WTC11 (cell line): ENCODE data around the gene CPT2. TPM values are rescaled to one million over a fixed set of nuclear protein-coding genes. Genes with fewer than 3 reads are reported as not detected.

Source experiments
- ATAC-seq: fragments of 200-7000 bp; cut with Tn5 transposase; 2 replicates; pipeline ENCODE4 v1.10.0; 2021; ENCODE audit warnings: mild to moderate bottlenecking, moderate library complexity
- CTCF ChIA-PET: fragments of 300-600 bp; sonication (Branson Sonifier 250); formaldehyde crosslinking; loops from one replicate; lab custom pipeline; 2021; ENCODE audit warnings: antibody characterized with exemption; lab: Charles Lee
- POLR2A ChIA-PET: fragments of 350-600 bp; sonication (Branson Sonifier 250); formaldehyde crosslinking; loops from one replicate; lab custom pipeline; 2021; ENCODE audit warnings: antibody characterized with exemption; lab: Charles Lee
- DNase-seq: peaks from one replicate; pipeline ENCODE4 v3.0.0; 2021; ENCODE audit warnings: low spot score
- H3K27ac Mint-ChIP-seq: 2 replicates; pipeline ENCODE4 v1.8.0; 2021; ENCODE audit warnings: mixed read lengths
- H3K27me3 Mint-ChIP-seq: 2 replicates; pipeline ENCODE4 v1.8.0; 2021; ENCODE audit warnings: low read depth, mild to moderate bottlenecking, moderate library complexity, mixed read lengths
- H3K36me3 Mint-ChIP-seq: 2 replicates; pipeline ENCODE4 v1.8.0; 2021; ENCODE audit warnings: mixed read lengths
- H3K4me1 Mint-ChIP-seq: 2 replicates; pipeline ENCODE4 v1.8.0; 2022; ENCODE audit warnings: mixed read lengths
- H3K4me3 Mint-ChIP-seq: 2 replicates; pipeline ENCODE4 v1.8.0; 2021; ENCODE audit warnings: mild to moderate bottlenecking, moderate library complexity, mixed read lengths
- H3K9me3 Mint-ChIP-seq: 2 replicates; pipeline ENCODE4 v1.8.0; 2021; ENCODE audit warnings: mixed read lengths
- ARID4B ChIP-seq: sonication (generic); formaldehyde crosslinking; IDR thresholded peaks from 2 replicates; pipeline ENCODE4 v1.8.0; 2023; ENCODE audit warnings: missing genetic modification reagents, mild to moderate bottlenecking, borderline replicate concordance
- CREB1 ChIP-seq: sonication (generic); formaldehyde crosslinking; IDR thresholded peaks from 2 replicates; pipeline ENCODE4 v1.8.0; 2023; ENCODE audit warnings: mild to moderate bottlenecking, missing genetic modification reagents
- CTCF ChIP-seq: fragments of 200-600 bp; IDR thresholded peaks from 2 replicates; pipeline ENCODE4 v1.8.0; 2022; ENCODE audit warnings: antibody characterized with exemption
- E2F4 ChIP-seq: sonication (generic); formaldehyde crosslinking; IDR thresholded peaks from 2 replicates; pipeline ENCODE4 v1.8.1; 2022; ENCODE audit warnings: low read depth, mild to moderate bottlenecking, moderate library complexity, missing genetic modification reagents, borderline replicate concordance
- E2F5 ChIP-seq: sonication (generic); formaldehyde crosslinking; IDR thresholded peaks from 2 replicates; pipeline ENCODE4 v1.8.1; 2022; ENCODE audit warnings: mild to moderate bottlenecking, moderate library complexity, missing genetic modification reagents
- ELF4 ChIP-seq: sonication (generic); formaldehyde crosslinking; IDR thresholded peaks from 2 replicates; pipeline ENCODE4 v1.8.1; 2022; ENCODE audit warnings: low read depth, mild to moderate bottlenecking, moderate library complexity, missing genetic modification reagents
- FOXJ3 ChIP-seq: sonication (generic); formaldehyde crosslinking; IDR thresholded peaks from 2 replicates; pipeline ENCODE4 v1.9.0; 2021; ENCODE audit warnings: missing genetic modification reagents, mild to moderate bottlenecking, borderline replicate concordance
- GABPB1 ChIP-seq: sonication (generic); formaldehyde crosslinking; IDR thresholded peaks from 2 replicates; pipeline ENCODE4 v1.8.1; 2023; ENCODE audit warnings: mild to moderate bottlenecking, missing genetic modification reagents
- KAT7 ChIP-seq: sonication (generic); formaldehyde crosslinking; IDR thresholded peaks from 2 replicates; pipeline ENCODE4 v1.8.1; 2023; ENCODE audit warnings: missing genetic modification reagents, mild to moderate bottlenecking, borderline replicate concordance
- PRRX2 ChIP-seq: fragments of 250-450 bp; sonication (Bioruptor Pico); IDR thresholded peaks from 2 replicates; pipeline ENCODE4 v1.8.0; 2021; ENCODE audit warnings: mild to moderate bottlenecking
- RELA ChIP-seq: sonication (generic); formaldehyde crosslinking; IDR thresholded peaks from 2 replicates; pipeline ENCODE4 v1.8.1; 2022; ENCODE audit warnings: missing genetic modification reagents, mild to moderate bottlenecking, borderline replicate concordance
- SMAD3 ChIP-seq: sonication (generic); formaldehyde crosslinking; IDR thresholded peaks from 2 replicates; pipeline ENCODE4 v1.8.0; 2022; ENCODE audit warnings: missing genetic modification reagents, mild to moderate bottlenecking, borderline replicate concordance
- TEAD4 ChIP-seq: sonication (generic); formaldehyde crosslinking; IDR thresholded peaks from 2 replicates; pipeline ENCODE4 v1.8.0; 2022; ENCODE audit warnings: mild to moderate bottlenecking, missing genetic modification reagents
- ZNF512 ChIP-seq: sonication (generic); formaldehyde crosslinking; IDR thresholded peaks from 2 replicates; pipeline ENCODE4 v1.8.1; 2022; ENCODE audit warnings: missing genetic modification reagents, borderline replicate concordance
- total RNA-seq: library from RNA; stranded (reverse); gene quantifications from 3 replicates; pipeline ENCODE4 v1.2.3, GENCODE V29; 2021
- TF ChIP-seq, protein P1 (sequence below): sonication (generic); formaldehyde crosslinking; IDR thresholded peaks from 2 replicates; pipeline ENCODE4 v1.8.0; 2023; ENCODE audit warnings: missing genetic modification reagents
- TF ChIP-seq, protein P2 (sequence below): sonication (generic); formaldehyde crosslinking; IDR thresholded peaks from 2 replicates; pipeline ENCODE4 v1.8.1; 2023; ENCODE audit warnings: mild to moderate bottlenecking, missing genetic modification reagents

Gene CPT2
- total RNA-seq, 1 experiment from 2014 or later = 33.7 TPM

GRCh38 chr1:53196485-53197290 lies at the start of gene CPT2 (continued):
- TF ChIP-seq, protein P1, sequence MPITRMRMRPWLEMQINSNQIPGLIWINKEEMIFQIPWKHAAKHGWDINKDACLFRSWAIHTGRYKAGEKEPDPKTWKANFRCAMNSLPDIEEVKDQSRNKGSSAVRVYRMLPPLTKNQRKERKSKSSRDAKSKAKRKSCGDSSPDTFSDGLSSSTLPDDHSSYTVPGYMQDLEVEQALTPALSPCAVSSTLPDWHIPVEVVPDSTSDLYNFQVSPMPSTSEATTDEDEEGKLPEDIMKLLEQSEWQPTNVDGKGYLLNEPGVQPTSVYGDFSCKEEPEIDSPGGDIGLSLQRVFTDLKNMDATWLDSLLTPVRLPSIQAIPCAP = peak; percentile 53; the same call in 1 of the 2 replicates
- TF ChIP-seq, protein P2, sequence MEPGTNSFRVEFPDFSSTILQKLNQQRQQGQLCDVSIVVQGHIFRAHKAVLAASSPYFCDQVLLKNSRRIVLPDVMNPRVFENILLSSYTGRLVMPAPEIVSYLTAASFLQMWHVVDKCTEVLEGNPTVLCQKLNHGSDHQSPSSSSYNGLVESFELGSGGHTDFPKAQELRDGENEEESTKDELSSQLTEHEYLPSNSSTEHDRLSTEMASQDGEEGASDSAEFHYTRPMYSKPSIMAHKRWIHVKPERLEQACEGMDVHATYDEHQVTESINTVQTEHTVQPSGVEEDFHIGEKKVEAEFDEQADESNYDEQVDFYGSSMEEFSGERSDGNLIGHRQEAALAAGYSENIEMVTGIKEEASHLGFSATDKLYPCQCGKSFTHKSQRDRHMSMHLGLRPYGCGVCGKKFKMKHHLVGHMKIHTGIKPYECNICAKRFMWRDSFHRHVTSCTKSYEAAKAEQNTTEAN = 0 out of 2 replicates have a peak, but pooled peaks have one; percentile 51
- TF ChIP-seq ELF4 (CRISPR knock-in tag) (0 out of 2 replicates have a peak, but pooled peaks have one; percentile 14), E2F5 (peak; percentile 88), FOXJ3 (no peak), KAT7 (CRISPR knock-in tag) (0 out of 2 replicates have a peak, but pooled peaks have one; percentile 66), TEAD4 (CRISPR knock-in tag) (no peak), E2F4 (peak; percentile 59; the same call in 1 of the 2 replicates), GABPB1 (CRISPR knock-in tag) (no peak), RELA (peak; percentile 36; the same call in 1 of the 2 replicates), ZNF512 (CRISPR knock-in tag) (no peak), ARID4B (no peak; the same call in 1 of the 2 replicates), SMAD3 (CRISPR knock-in tag) (0 out of 2 replicates have a peak, but pooled peaks have one; percentile 54)

DNA sequence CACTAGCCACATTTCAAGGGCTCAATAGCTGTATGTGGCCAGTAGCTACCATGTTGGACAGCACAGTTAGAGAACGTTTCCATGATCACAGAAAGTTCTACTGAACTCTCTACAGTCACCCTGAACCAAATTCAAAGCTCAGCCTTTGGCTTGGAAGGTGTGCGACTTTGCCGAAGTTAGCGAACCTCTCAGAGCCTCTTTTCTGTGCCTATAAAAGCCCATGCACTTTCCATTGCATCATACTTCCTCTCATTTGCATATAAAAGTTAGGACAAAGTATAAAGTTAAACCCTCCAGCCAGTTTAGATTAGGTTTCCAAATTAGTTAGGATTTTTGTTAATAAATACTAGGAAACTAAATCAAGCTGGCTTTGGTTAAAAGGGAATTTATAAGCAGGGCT lies 49.5 kb upstream of the CPT2 start:
- TF ChIP-seq PRRX2 (no peak), CREB1 (CRISPR knock-in tag) (no peak), CTCF (no peak)
- ChIA-PET POLR2A (interaction anchor here (0.6 kb wide), 1 partner anchor 10 kb away, joined by 7 read pairs; no protein-coding TSS in a partner anchor), CTCF (interaction anchor here (1.4 kb wide), 1 partner anchor 26 kb away, joined by 3 read pairs; no protein-coding TSS in a partner anchor)
- Mint-ChIP-seq H3K27ac (no peak overlapping the region), H3K9me3 (no peaks in the 10 kb centered on the region), H3K4me1 (no peaks in the 10 kb centered on the region), H3K4me3 (no peak overlapping the region), H3K36me3 (no peaks in the 10 kb centered on the region), H3K27me3 (no peaks in the 10 kb centered on the region; the same call in 1 of the 2 replicates)
- ATAC-seq (no peak), DNase-seq (no peak)
